Measurements from ENCODE around the gene TOX2.

Gene TOX2

GRCh38 chr20:43979576-43980105, 65.0 kb downstream of the TOX2 start:
- no peak for DNase-seq

GRCh38 chr20:43981540-43981939, 66.9 kb downstream of the TOX2 start:
- no peak for DNase-seq

GRCh38 chr20:43982016-43982415, 67.4 kb downstream of the TOX2 start:
- DNase-seq: no peak

GRCh38 chr20:43982886-43983285, 68.2 kb downstream of the TOX2 start:
- no peak for DNase-seq

- DNase-seq: peak; percentile 65 to 73
Measured at GRCh38 chr20:43983359-43983758, 68.7 kb downstream of the TOX2 start.

GRCh38 chr20:43983904-43984361, 69.3 kb downstream of the TOX2 start:
- no peak for DNase-seq

- DNase-seq: no peak
Measured at GRCh38 chr20:43984587-43984986, 69.9 kb downstream of the TOX2 start.

GRCh38 chr20:43985121-43985520, 70.5 kb downstream of the TOX2 start:
- no peak for DNase-seq

- DNase-seq: no peak
Measured at GRCh38 chr20:43985608-43986316, 71.1 kb downstream of the TOX2 start.

GRCh38 chr20:43987018-43987417, 72.4 kb downstream of the TOX2 start:
- DNase-seq: no peak

- no peak for DNase-seq
Measured at GRCh38 chr20:43987531-43987930, 72.9 kb downstream of the TOX2 start.

GRCh38 chr20:43988451-43988850, 73.8 kb downstream of the TOX2 start:
- DNase-seq: peak; percentile 21 to 39

GRCh38 chr20:43988867-43989266, 74.2 kb downstream of the TOX2 start:
- DNase-seq: no peak

GRCh38 chr20:43991261-43991660, 76.6 kb downstream of the TOX2 start:
- DNase-seq: no peak

GRCh38 chr20:43991982-43992381, 77.3 kb downstream of the TOX2 start:
- no peak for DNase-seq

- DNase-seq: no peak
Measured at GRCh38 chr20:43992885-43993284, 78.2 kb downstream of the TOX2 start.

- DNase-seq: no peak
Measured at GRCh38 chr20:43993560-43993959, 78.9 kb downstream of the TOX2 start.

GRCh38 chr20:43994486-43995100, 79.9 kb downstream of the TOX2 start:
- DNase-seq: no peak

- DNase-seq: no peak
Measured at GRCh38 chr20:43995645-43996044, 81.0 kb downstream of the TOX2 start.

- no peak for DNase-seq
Measured at GRCh38 chr20:43996240-43996930, 81.7 kb downstream of the TOX2 start.

- no peak for DNase-seq
Measured at GRCh38 chr20:43999848-44000247, 85.2 kb downstream of the TOX2 start.

- peak; percentile 14 to 27 for DNase-seq
Measured at GRCh38 chr20:44001667-44002596, 87.3 kb downstream of the TOX2 start.

- DNase-seq: no peak
Measured at GRCh38 chr20:44002861-44003260, 88.2 kb downstream of the TOX2 start.

All from activated CD4-positive, alpha-beta T cell treated with anti-CD3 and anti-CD28 coated beads, Interleukin-2, amount 50 U/mL, for 48 hours (primary cell).